Measurements from ENCODE around the gene SLIT3. TPM values are rescaled to one million over a fixed set of nuclear protein-coding genes. Genes with fewer than 3 reads are reported as not detected.

The SLIT3 gene
- total RNA-seq, 1 donor from 2014 or later, result 52.8 TPM

DNA sequence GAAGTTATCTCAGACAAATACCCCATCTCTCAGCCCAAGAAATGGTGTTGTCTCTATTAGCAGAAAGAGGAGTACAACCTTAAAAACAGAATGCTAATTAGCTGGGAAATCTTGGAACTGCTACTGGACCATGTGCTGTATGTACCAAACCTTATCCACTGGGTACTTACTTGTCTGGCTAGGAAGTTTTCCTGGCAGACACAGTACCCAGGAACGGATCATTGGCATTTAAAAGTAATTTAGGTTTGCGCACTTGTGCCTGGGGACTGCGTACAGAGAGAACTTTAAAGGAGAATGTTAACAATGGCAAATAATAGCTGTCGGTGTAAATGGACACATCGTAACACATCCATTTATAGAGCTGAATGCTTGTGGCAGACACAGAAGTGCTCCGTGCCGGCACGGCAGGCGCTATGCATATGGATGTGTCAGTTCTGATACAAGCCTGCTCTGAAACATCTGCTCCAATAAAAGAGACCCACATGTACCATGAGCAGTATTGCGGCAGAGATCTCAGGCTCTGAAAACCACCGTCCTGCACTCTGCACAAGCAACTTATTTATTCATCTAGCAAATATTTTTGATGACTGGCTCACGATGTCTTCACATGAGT lies 431.2 kb downstream of the SLIT3 start:
- TF ChIP-seq POLR2A (IDR thresholded peaks at IDR 0.05) (no peak), POLR2AphosphoS5 (IDR thresholded peaks at IDR 0.05; ENCODE audit: insufficient read depth in 1 of 2, low read depth in 1 of 2) (no peak)
- TF ChIP-seq, protein P1, sequence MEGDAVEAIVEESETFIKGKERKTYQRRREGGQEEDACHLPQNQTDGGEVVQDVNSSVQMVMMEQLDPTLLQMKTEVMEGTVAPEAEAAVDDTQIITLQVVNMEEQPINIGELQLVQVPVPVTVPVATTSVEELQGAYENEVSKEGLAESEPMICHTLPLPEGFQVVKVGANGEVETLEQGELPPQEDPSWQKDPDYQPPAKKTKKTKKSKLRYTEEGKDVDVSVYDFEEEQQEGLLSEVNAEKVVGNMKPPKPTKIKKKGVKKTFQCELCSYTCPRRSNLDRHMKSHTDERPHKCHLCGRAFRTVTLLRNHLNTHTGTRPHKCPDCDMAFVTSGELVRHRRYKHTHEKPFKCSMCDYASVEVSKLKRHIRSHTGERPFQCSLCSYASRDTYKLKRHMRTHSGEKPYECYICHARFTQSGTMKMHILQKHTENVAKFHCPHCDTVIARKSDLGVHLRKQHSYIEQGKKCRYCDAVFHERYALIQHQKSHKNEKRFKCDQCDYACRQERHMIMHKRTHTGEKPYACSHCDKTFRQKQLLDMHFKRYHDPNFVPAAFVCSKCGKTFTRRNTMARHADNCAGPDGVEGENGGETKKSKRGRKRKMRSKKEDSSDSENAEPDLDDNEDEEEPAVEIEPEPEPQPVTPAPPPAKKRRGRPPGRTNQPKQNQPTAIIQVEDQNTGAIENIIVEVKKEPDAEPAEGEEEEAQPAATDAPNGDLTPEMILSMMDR (IDR thresholded peaks at IDR 0.05), result no peak
- peaks cover 7% of the 10 kb centered on the region for H3K4me1 ChIP-seq
- intact Hi-C loops (cut with DNase I), result no loop called here

GRCh38 chr5:168867241-168867640 lies 433.7 kb downstream of the SLIT3 start:
- intact Hi-C loops (cut with DNase I), result no loop called here
- Histone ChIP-seq H3K36me3 (no peaks in the 10 kb centered on the region), H3K27me3 (no peaks in the 10 kb centered on the region)

More for the DNA sequence above, 431.2 kb downstream of the SLIT3 start:
- Histone ChIP-seq H3K27ac (no peak overlapping the region), H3K36me3 (no peaks in the 10 kb centered on the region), H3K27me3 (no peaks in the 10 kb centered on the region), H3K9me3 (no peaks in the 10 kb centered on the region), H3K4me3 (no peak overlapping the region)
- DNase-seq (ENCODE audit: extremely low spot score in 2 of 2), result no peak

GRCh38 chr5:168865968-168866367 lies 435.0 kb downstream of the SLIT3 start:
- no peak for DNase-seq (ENCODE audit: extremely low spot score in 2 of 2)
- Histone ChIP-seq H3K9me3 (no peaks in the 10 kb centered on the region), H3K4me3 (no peak overlapping the region), H3K27ac (no peak overlapping the region), H3K27me3 (no peaks in the 10 kb centered on the region), H3K36me3 (no peaks in the 10 kb centered on the region), H3K4me1 (peaks cover 7% of the 10 kb centered on the region)
- intact Hi-C loops (cut with DNase I), result no loop called here
- TF ChIP-seq POLR2AphosphoS5 (IDR thresholded peaks at IDR 0.05; ENCODE audit: insufficient read depth in 1 of 2, low read depth in 1 of 2) (no peak), POLR2A (IDR thresholded peaks at IDR 0.05) (no peak)
- TF ChIP-seq, protein P1 (IDR thresholded peaks at IDR 0.05), result no peak

More at GRCh38 chr5:168867241-168867640, 433.7 kb downstream of the SLIT3 start:
- no peak for DNase-seq (ENCODE audit: extremely low spot score in 2 of 2)
- Histone ChIP-seq H3K4me1 (peaks cover 7% of the 10 kb centered on the region), H3K27ac (no peak overlapping the region), H3K4me3 (no peak overlapping the region), H3K9me3 (no peaks in the 10 kb centered on the region)
- TF ChIP-seq POLR2A (IDR thresholded peaks at IDR 0.05), result no peak
- no peak for TF ChIP-seq POLR2AphosphoS5 (IDR thresholded peaks at IDR 0.05; ENCODE audit: insufficient read depth in 1 of 2, low read depth in 1 of 2)
- TF ChIP-seq, protein P1 (IDR thresholded peaks at IDR 0.05), result no peak

- Histone ChIP-seq H3K9me3 (no peaks in the 10 kb centered on the region), H3K27me3 (no peaks in the 10 kb centered on the region), H3K36me3 (no peaks in the 10 kb centered on the region), H3K4me3 (no peak overlapping the region), H3K4me1 (peaks cover 7% of the 10 kb centered on the region), H3K27ac (no peak overlapping the region)
- TF ChIP-seq, protein P1 (IDR thresholded peaks at IDR 0.05), result no peak
- no peak for TF ChIP-seq POLR2A (IDR thresholded peaks at IDR 0.05)
- TF ChIP-seq POLR2AphosphoS5 (IDR thresholded peaks at IDR 0.05; ENCODE audit: insufficient read depth in 1 of 2, low read depth in 1 of 2), result no peak
- DNase-seq (ENCODE audit: extremely low spot score in 2 of 2), result no peak
- intact Hi-C loops (cut with DNase I), result no loop called here
Measured at GRCh38 chr5:168863021-168863420, 437.9 kb downstream of the SLIT3 start.

GRCh38 chr5:168860503-168860902 lies 440.4 kb downstream of the SLIT3 start:
- no peaks in the 10 kb centered on the region for H3K36me3 ChIP-seq
- no peak for DNase-seq (ENCODE audit: extremely low spot score in 2 of 2)
- intact Hi-C loops (cut with DNase I), result no loop called here
- no peak overlapping the region for H3K4me3 ChIP-seq
- no peak overlapping the region for H3K27ac ChIP-seq
- H3K4me1 ChIP-seq, result no peaks in the 10 kb centered on the region
- no peaks in the 10 kb centered on the region for H3K27me3 ChIP-seq
- no peaks in the 10 kb centered on the region for H3K9me3 ChIP-seq
- TF ChIP-seq POLR2AphosphoS5 (IDR thresholded peaks at IDR 0.05; ENCODE audit: insufficient read depth in 1 of 2, low read depth in 1 of 2), result no peak
- TF ChIP-seq, protein P1 (IDR thresholded peaks at IDR 0.05), result no peak
- no peak for TF ChIP-seq POLR2A (IDR thresholded peaks at IDR 0.05)
